Tibial nerve (tissue), 4 donors: ENCODE data around the gene DGKI.

Experiments
- CTCF ChIP-seq, 5 experiments: fragments of 200-600 bp in 3 of 5; fragments of 450-650 bp in 2 of 5; sonication (generic) in 3 of 5; IDR thresholded peaks; one replicate each; pipeline ENCODE4 v1.5.1; 2016 to 2019; ENCODE audit warnings: antibody characterized with exemption in 5 of 5, mild to moderate bottlenecking in 3 of 5, moderate library complexity in 2 of 5
- EP300 ChIP-seq, 2 donors: sonication (generic); formaldehyde crosslinking; IDR thresholded peaks; one replicate each; pipeline ENCODE4 v1.6.1; 2017; ENCODE audit warnings: antibody characterized with exemption in 2 of 2, mild to moderate bottlenecking in 1 of 2
- POLR2A ChIP-seq, 2 donors: fragments of 450-650 bp; IDR thresholded peaks; one replicate each; pipeline ENCODE4 v1.6.1; 2017; ENCODE audit warnings: antibody characterized with exemption in 2 of 2, mild to moderate bottlenecking in 2 of 2, moderate library complexity in 2 of 2

- no peak for TF ChIP-seq EP300 (IDR thresholded peaks at IDR 0.05)
- TF ChIP-seq CTCF (IDR thresholded peaks at IDR 0.05), result no peak
- no peak for TF ChIP-seq POLR2A (IDR thresholded peaks at IDR 0.05)
These were observed 384.6 kb downstream of the DGKI start for GRCh38 chr7:137462074-137462715.
